A204.1 (cell line): ENCODE measurements around the gene ZNF335.
"Not testable (repeated sequence)": the region's sequence is repeated elsewhere in the genome, so short reads cannot be mapped to it uniquely, and the experiment has no call there.

ENCODE experiments used
- FAIRE-seq: peaks from 2 replicates; lab custom pipeline; 2012; peaks lifted over from hg19 to GRCh38; lab: Jason Lieb, UNC

The ZNF335 gene

GRCh38 chr20:45910670-45911485 lies 61.1 kb downstream of the ZNF335 start:
- FAIRE-seq = peak; percentile 72

GRCh38 chr20:45909817-45910669 lies 62.0 kb downstream of the ZNF335 start:
- FAIRE-seq = no peak

- no peak for FAIRE-seq
Measured at GRCh38 chr20:45909336-45909808, 62.6 kb downstream of the ZNF335 start.

DNA sequence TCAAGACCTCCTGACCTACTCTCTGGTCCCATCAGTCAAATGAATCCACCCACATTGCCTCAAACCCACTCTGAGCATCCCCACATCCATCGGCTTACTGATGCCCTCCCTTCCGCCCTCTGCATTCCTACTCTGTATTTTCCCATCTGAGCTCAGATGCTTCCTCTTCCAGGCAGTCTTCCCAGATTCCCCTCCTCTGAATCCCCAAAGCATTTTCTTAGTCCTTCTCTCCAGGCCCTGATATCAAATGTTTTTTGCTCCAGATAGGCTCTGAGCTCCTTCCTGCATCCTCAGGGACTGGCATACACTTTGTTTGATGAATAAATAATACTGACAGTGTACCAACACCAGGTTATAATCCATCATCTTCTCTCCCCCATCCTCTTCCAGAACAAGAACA lies 63.9 kb downstream of the ZNF335 start:
- no peak for FAIRE-seq

DNA sequence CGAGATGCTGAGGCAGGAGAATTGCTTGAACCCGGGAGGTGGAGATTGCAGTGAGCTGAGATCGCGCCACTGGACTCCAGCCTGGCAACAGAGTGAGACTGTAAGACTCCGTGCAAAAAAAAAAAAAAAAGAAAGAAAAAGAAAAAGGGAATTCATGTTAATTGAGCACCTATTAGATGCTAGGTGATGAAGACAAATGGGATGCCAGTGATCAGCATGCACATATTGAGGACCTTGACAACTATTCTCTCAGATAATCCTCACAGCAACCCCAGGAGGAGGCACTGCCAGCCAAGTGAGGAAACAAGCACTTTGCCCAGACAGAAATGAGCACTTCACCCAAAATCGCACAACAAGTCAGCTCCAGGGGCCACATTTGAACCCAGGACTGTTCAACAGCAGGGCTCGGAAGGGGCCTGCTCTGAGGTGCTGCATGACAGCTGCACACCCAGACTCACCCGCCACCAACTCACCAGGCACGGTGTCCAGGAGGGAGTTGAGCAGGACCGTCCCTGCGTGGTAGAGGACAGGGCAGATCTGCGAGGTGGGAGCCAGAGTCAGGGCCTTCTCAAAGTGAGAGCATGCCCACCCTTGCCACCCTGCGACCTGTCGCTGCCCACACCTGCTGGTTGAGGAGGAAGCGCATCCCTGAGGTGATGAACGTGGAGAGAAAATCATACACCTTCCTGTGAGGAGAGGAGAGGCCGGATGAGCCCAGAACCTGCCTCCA lies 64.6 kb downstream of the ZNF335 start:
- no peak for FAIRE-seq

DNA sequence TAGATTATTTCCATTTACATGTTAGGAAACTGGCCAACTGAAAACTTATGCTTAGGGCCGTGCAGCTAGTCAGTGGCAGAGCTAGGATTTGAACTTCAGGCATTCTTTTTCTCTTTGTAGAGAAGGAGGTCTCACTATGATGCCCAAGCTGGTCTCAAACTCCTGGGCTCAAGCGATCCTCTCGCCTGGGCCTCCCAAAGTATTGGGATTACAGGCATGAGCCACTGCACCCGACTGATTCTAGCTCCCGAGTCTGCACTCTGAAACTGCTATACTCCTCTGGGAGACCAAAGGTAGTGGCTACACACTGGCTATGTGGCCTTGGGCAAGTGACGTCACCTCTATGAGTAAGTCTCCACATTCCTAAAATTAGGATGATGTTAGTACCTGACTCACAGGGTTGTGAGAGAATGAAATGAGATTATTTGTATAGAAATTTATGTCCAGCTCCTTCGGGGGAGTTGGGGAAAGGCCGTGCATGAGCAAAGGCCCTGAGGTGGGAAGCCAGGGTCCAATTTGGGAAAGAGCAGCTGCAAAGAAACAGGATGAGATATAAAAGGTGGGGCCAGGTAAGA lies 66.4 kb downstream of the ZNF335 start:
- FAIRE-seq = no peak

DNA sequence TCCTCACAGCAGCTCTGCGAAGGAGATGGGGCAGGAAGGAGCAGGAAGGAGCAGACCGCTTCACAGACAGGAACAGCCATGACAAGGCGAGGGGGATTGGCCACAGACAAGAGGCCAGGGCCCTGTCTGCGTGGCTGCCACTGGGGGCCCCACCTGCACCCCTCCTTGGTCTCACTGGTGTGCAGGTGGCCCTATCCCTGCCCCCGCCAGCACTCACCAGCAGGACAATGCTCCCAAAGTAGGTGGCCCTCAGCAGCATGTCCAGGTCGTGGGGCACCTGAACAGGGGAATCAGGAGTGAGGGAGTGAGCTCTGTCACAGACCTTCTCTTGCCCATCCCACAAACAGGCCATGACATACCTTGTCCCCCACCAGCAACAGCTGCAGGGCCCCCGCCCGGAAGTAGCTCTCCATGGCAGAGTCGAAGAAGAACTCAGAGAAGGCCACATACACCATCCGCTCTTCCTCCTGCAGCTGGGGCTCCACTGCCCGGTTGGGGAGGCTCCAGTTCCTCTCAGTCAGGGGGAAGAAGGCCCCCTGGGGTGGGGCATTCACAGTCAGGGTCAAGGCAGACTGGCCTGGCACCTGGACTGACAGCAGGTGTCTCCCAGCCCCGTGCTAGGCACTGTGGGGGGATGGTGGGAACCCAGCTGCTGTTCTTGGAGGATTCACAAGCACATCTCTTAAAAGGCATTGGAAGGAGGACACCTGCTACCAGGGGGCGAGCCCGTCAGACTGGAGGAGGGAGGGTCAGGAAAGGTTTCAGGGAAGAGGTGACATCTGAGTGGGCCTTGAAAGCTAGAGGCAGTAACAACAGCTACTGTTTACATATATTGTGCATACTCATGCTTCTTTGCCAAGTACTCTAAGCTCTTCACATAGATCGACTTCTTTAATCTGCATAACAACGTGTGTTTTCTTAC lies 67.2 kb downstream of the ZNF335 start:
- no peak for FAIRE-seq

DNA sequence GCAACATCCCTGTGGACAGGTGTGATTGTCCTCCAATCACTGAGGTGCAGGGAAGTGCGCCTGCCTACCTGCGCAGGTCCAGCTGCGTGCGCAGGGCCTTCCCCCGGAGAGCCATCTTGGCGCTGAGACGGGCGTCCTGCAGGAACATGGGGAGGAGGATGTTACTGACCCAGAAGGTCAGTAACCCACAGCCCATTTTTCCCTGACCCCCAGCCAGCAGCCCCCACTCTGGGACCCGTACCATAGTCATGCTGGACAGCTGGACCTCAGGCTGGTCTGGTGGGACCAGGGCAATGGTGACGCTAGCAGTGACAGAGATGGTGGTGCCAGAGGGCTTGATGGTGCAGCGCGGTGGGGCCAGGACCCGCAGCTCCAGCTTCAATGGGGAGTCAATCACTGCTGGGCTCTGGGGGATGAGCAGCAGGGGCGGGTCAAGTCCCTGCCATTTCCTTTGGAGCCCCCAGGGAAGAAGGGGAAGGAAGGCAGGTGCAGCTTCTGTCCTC lies 69.8 kb downstream of the ZNF335 start:
- no peak for FAIRE-seq

- not testable (repeated sequence) for FAIRE-seq
Measured at GRCh38 chr20:45901332-45901731, 70.7 kb downstream of the ZNF335 start.

DNA sequence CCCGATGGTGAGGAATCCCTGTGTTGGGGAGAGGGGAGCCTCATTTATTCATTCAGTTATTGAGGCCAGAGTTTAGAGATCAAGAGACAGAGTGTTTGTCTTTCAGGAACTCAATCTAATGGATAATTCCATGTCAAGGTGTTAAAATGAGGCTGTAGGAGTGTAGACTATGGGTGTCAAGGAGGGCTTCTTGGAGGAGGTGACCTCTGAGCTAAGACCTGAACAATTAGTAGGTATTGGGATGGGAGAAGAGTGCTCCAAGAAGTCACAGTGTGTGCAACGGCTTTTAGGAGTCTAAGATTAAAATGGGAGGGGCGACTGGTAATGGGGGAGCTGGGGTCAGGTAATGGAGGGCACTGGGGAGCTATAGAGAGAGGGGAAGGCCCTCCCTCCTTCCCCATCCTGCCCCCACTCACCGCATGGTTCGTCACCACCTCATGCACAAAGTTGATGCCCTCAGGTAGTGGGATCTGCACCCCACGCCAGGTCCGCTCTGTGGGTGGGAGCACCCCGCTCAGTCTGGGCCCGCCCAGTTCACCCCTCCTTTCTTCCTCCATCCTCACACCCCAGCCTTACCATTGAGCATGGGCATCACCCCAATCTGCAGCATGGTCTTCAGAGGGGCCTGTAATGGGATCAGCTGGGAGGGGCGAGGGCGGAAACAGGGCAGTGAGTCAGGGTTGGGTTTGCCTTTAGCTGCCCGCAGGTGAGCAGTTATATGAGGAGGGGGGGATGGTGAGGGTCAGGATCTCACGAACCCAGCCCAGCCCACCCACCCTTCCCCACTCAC lies 72.8 kb downstream of the ZNF335 start:
- no peak for FAIRE-seq
